WTC11 (cell line): ENCODE results near the gene BCL11B.

Experiments used
- ATF2 ChIP-seq: sonication (generic); formaldehyde crosslinking; IDR thresholded peaks from 2 replicates; pipeline ENCODE4 v1.8.1; 2022; ENCODE audit warnings: low read depth, missing genetic modification reagents, borderline replicate concordance
- CTCF ChIP-seq: fragments of 200-600 bp; IDR thresholded peaks from 2 replicates; pipeline ENCODE4 v1.8.0; 2022; ENCODE audit warnings: antibody characterized with exemption
- ESRRA ChIP-seq: sonication (generic); formaldehyde crosslinking; IDR thresholded peaks from 2 replicates; pipeline ENCODE4 v1.8.1; 2022; ENCODE audit warnings: mild to moderate bottlenecking, missing genetic modification reagents, borderline replicate concordance
- HMGXB4 ChIP-seq: sonication (generic); formaldehyde crosslinking; IDR thresholded peaks from 2 replicates; pipeline ENCODE4 v1.8.1; 2023; ENCODE audit warnings: mild to moderate bottlenecking, moderate library complexity, missing genetic modification reagents

GRCh38 chr14:99192028-99192621, 79.9 kb downstream of the BCL11B start:
- TF ChIP-seq ESRRA (CRISPR knock-in tag): no peak
- no peak for TF ChIP-seq HMGXB4 (CRISPR knock-in tag)
- TF ChIP-seq CTCF: no peak
- TF ChIP-seq ATF2 (CRISPR knock-in tag): no peak
